ENCODE data around the gene EDA. TPM values are rescaled to one million over a fixed set of nuclear protein-coding genes. Genes with fewer than 3 reads are reported as not detected.

EDA gene
- total RNA-seq, 4 donors from 2014 or later: 0.51 to 13.5 (median 7.3) TPM

DNA sequence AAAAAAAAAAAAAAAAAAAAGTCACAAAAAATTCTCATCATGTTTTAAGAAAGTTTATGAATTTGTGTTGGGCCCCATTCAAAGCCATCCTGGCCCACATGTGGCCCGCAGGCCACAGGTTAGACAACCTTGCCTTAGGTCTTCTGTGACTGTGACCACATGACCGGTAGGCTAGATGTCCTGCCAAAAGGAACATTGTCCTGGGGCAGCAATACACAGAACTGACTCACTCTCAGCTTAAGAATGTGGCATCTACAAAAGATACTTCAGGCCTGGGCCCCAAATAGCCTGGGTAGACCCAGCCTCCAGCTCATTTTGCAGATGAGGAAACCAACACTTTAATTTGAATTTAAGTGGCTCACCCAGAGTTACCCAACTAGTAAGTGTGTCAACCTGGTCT lies 423.8 kb downstream of the EDA start:
- no peak overlapping the region for H3K27ac ChIP-seq
- no peaks in the 10 kb centered on the region for H3K4me1 ChIP-seq
- H3K27me3 ChIP-seq: no peaks in the 10 kb centered on the region
- no peaks in the 10 kb centered on the region for H3K36me3 ChIP-seq
- intact Hi-C loops (cut with DNase I; ENCODE audit: low total_unique reads): no loop called here
- no peak overlapping the region for H3K4me3 ChIP-seq
- DNase-seq: no peak
- no peaks in the 10 kb centered on the region for H3K9me3 ChIP-seq
- no peak for TF ChIP-seq POLR2A (IDR thresholded peaks at IDR 0.05)
- TF ChIP-seq, protein P1, sequence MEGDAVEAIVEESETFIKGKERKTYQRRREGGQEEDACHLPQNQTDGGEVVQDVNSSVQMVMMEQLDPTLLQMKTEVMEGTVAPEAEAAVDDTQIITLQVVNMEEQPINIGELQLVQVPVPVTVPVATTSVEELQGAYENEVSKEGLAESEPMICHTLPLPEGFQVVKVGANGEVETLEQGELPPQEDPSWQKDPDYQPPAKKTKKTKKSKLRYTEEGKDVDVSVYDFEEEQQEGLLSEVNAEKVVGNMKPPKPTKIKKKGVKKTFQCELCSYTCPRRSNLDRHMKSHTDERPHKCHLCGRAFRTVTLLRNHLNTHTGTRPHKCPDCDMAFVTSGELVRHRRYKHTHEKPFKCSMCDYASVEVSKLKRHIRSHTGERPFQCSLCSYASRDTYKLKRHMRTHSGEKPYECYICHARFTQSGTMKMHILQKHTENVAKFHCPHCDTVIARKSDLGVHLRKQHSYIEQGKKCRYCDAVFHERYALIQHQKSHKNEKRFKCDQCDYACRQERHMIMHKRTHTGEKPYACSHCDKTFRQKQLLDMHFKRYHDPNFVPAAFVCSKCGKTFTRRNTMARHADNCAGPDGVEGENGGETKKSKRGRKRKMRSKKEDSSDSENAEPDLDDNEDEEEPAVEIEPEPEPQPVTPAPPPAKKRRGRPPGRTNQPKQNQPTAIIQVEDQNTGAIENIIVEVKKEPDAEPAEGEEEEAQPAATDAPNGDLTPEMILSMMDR (IDR thresholded peaks at IDR 0.05): no peak

DNA sequence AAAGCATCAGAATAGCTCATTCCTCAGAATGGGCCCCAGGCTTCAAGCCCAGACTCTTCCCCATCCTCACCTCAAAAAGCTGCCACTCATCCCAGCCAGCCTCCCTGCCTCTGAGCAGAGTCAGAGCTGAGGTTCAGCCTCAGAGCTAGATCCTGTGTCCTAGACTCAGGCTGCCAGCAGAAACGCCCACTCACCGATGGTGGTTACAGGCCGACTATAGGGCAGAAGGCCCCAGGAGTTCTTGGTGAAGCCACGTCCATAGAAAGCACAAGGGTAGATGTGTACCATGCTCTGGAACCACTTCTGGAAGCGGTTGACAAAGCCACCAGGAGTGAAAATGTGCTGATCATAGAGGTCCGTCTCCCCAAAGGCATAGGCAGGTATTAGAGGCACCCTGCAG lies 426.1 kb downstream of the EDA start:
- no peak for TF ChIP-seq POLR2A (IDR thresholded peaks at IDR 0.05)
- TF ChIP-seq, protein P1 (IDR thresholded peaks at IDR 0.05): no peak
- intact Hi-C loops (cut with DNase I; ENCODE audit: low total_unique reads): no loop called here
- no peaks in the 10 kb centered on the region for H3K36me3 ChIP-seq
- H3K4me1 ChIP-seq: no peaks in the 10 kb centered on the region
- H3K27ac ChIP-seq: no peak overlapping the region
- DNase-seq: no peak
- no peak overlapping the region for H3K4me3 ChIP-seq
- H3K9me3 ChIP-seq: no peaks in the 10 kb centered on the region
- H3K27me3 ChIP-seq: no peaks in the 10 kb centered on the region

DNA sequence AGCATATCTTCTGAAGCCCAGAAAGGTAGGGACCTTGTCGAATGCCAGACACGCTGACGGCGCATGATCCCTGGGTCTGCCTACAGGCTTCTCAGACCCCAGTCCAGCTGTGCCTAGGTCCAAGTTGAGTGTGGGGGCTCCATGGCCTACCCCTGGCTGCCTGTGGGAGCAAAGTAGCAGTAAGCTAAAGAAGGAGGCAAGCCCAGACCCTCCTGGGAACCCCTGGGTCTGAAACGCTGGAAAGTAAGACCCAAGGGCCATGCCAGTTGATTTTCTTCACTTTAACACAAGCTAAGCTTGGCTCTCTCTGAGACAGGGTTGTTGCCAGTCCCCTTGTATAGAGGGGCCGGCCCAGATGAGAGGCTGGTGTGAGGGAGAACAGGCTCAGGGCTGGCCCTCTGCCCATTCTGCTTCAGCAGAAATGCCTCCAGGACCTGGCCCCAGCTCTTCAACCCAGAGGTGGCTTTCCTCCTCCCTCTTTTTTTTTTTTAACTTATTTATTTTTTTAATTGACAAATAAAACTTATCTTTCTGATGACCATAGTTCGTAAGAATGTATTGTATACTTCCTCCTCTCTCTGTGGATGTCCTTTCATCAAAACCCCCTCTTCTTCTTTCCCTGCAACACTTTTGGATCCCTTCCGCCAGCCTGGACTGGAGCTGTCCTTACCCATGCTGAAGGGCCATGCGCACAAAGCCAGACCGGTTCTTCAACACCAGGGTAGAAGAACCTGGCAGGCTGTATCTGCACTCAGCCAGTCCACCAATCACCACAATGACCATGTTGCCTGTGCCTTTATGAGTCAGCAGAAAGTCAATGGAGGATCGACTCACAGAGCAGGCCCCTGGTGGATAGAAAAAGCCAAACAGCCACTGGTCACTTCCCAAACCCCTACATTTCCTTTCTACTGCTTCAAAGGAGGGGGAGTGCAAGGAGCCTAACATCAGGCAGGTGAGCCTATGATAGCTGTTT lies 426.8 kb downstream of the EDA start:
- Histone ChIP-seq H3K4me1 (no peaks in the 10 kb centered on the region), H3K9me3 (no peaks in the 10 kb centered on the region), H3K27me3 (no peaks in the 10 kb centered on the region), H3K27ac (no peak overlapping the region), H3K4me3 (no peak overlapping the region), H3K36me3 (no peaks in the 10 kb centered on the region)
- no peak for DNase-seq
- intact Hi-C loops (cut with DNase I; ENCODE audit: low total_unique reads): no loop called here
- TF ChIP-seq, protein P1 (IDR thresholded peaks at IDR 0.05): no peak
- no peak for TF ChIP-seq POLR2A (IDR thresholded peaks at IDR 0.05)

DNA sequence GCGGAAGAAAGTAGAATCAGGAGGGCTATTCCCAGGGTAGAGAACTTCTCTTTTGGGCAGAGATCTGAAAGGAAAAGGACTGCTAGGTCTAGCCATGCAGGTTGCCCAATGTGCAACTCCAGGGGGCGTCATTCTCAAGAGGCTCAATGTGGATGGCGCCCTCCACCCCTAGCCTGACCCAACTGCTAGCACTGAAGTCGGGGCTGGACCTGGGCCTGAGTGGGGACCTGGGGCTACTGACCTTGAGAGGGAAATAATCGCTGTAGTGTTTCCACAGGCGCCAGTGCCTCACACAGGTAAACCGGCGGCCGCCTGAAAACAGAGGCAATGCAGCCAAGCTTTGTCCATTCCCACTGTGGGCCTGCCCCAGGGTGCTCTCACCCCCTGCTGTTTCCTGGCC lies 427.8 kb downstream of the EDA start:
- Histone ChIP-seq H3K27me3 (no peaks in the 10 kb centered on the region), H3K9me3 (no peaks in the 10 kb centered on the region), H3K36me3 (no peaks in the 10 kb centered on the region), H3K4me1 (no peaks in the 10 kb centered on the region), H3K4me3 (no peak overlapping the region), H3K27ac (no peak overlapping the region)
- TF ChIP-seq, protein P1 (IDR thresholded peaks at IDR 0.05): no peak
- no peak for TF ChIP-seq POLR2A (IDR thresholded peaks at IDR 0.05)
- intact Hi-C loops (cut with DNase I; ENCODE audit: low total_unique reads): no loop called here
- no peak for DNase-seq

DNA sequence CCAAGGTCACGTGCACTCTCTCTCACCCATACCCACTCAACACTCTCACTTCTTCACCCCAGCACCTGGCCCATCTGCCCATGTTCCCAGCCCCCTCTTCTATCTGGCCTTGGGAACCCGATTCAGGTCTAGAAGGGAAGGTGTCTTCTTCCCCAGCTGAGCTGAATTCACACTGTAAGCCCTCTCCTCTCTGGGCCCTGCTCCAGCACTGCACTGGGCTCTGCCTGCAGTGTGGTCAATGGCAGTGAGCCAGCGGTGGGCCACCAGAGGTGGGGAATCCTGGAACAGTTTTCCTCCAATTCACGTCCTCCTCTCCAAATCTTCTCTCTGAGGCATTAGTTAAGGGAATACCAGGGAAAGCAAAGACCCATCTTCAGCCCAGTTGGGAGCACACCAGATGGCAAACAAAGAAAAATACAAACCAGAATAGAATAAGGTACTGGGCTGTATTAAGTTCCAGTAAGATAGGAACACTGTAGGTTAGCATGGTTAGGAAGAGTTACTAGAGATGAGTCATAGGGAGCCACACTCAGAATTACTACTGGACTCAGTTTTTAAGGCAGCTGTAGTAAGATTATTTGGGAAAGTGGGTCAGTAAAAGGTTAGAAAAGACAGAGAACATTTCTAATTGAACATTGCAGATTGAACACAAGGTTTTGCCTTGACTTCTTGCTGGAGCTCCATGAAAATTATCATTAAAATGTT lies 428.8 kb downstream of the EDA start:
- no peak overlapping the region for H3K4me3 ChIP-seq
- intact Hi-C loops (cut with DNase I; ENCODE audit: low total_unique reads): no loop called here
- no peaks in the 10 kb centered on the region for H3K36me3 ChIP-seq
- no peaks in the 10 kb centered on the region for H3K9me3 ChIP-seq
- H3K4me1 ChIP-seq: no peaks in the 10 kb centered on the region
- H3K27me3 ChIP-seq: no peaks in the 10 kb centered on the region
- no peak for DNase-seq
- TF ChIP-seq, protein P1 (IDR thresholded peaks at IDR 0.05): no peak
- TF ChIP-seq POLR2A (IDR thresholded peaks at IDR 0.05): no peak
- H3K27ac ChIP-seq: no peak overlapping the region

Data from uterus (tissue), 4 donors.